K562 (cell line): Measurements from ENCODE around the gene FOXN3. TPM values are rescaled to one million over a fixed set of nuclear protein-coding genes. Genes with fewer than 3 reads are reported as not detected.

Experiments used
- ATAC-seq: fragments of 200-7000 bp; cut with Tn5 transposase; 3 replicates; pipeline ENCODE4 v1.9.1; 2020; ENCODE audit warnings: moderate library complexity
- BruUV-seq: library from RNA; stranded (reverse); fragments of 400-500 nt; replicated peaks from 2 replicates; lab custom pipeline; 2021; lab: Mats Ljungman, UMichigan
- CTCF ChIA-PET: fragments of 300-600 bp; formaldehyde crosslinking; extraction: SDS; loops from one replicate; lab custom pipeline; 2021; ENCODE audit warnings: low intra/inter-chr PET ratio; lab: Yijun Ruan, JAX
- POLR2A ChIA-PET: fragments of 300-600, 350-650 bp; sonication (Branson Sonifier 250); formaldehyde crosslinking; extraction: SDS; loops from one replicate; lab custom pipeline; 2021; ENCODE audit warnings: antibody characterized with exemption, inconsistent platforms; lab: Yijun Ruan, JAX
- DNase-seq, 4 experiments: peaks; one replicate each; pipeline versions ENCODE4 v3.0.0 to v3.0.0-alpha.2; 2011 to 2018; ENCODE audit warnings: low spot score in 3 of 4, mixed read lengths in 3 of 4; ENCODE audit errors: extremely low read depth in 1 of 4
- FAIRE-seq: peaks from 2 replicates; lab custom pipeline; 2011; peaks lifted over from hg19 to GRCh38; lab: Jason Lieb, UNC
- H2AFZ ChIP-seq: 2 replicates; pipeline ENCODE4 v1.6.0; 2011; ENCODE audit warnings: low read depth, low read length, control low read depth, inconsistent platforms
- H3K27ac ChIP-seq: fragments of 200-600 bp; 3 replicates; pipeline ENCODE4 v1.8.0; 2011; ENCODE audit warnings: low read depth, mild to moderate bottlenecking, control low read depth, inconsistent platforms, low read length, moderate library complexity, mixed read lengths; ENCODE audit errors: extremely low read depth
- H3K27me3 ChIP-seq, 2 experiments: fragments of 300-600 bp in 1 of 2; 2 replicates in 1 of 2; 3 replicates in 1 of 2; pipeline versions ENCODE4 v1.6.0 to v1.8.0; 2011; ENCODE audit warnings: inconsistent platforms in 2 of 2, low read length in 2 of 2, mild to moderate bottlenecking in 1 of 2, mixed read lengths in 1 of 2, moderate library complexity in 1 of 2; ENCODE audit not compliant: control insufficient read depth in 2 of 2, insufficient read depth in 2 of 2
- H3K36me3 ChIP-seq: fragments of 300-600 bp; 3 replicates; pipeline ENCODE4 v1.8.0; 2011; ENCODE audit warnings: mild to moderate bottlenecking, low read length, inconsistent platforms; ENCODE audit not compliant: control insufficient read depth, insufficient read depth
- H3K4me1 ChIP-seq, 2 experiments: fragments of 200-600 bp in 1 of 2; replicated peaks in 1 of 2; 2 replicates in 1 of 2; 3 replicates in 1 of 2; pipeline versions ENCODE4 v1.5.1 to v1.8.0; 2011; ENCODE audit warnings: inconsistent platforms in 2 of 2, low read length in 2 of 2, mild to moderate bottlenecking in 1 of 2, mixed read lengths in 1 of 2, moderate library complexity in 1 of 2; ENCODE audit not compliant: control insufficient read depth in 2 of 2, insufficient read depth in 2 of 2
- H3K4me2 ChIP-seq: 2 replicates; pipeline ENCODE4 v1.6.1; 2011; ENCODE audit warnings: low read length, control low read depth, inconsistent platforms, mixed read lengths; ENCODE audit not compliant: insufficient read depth
- H3K4me3 ChIP-seq: fragments of 200-600 bp; sonication (generic), shearing (Covaris generic); 2 replicates; pipeline ENCODE4 v1.5.1; 2016; ENCODE audit warnings: control low read depth, inconsistent platforms
- H3K79me2 ChIP-seq: fragments of 200-600 bp; 3 replicates; pipeline ENCODE4 v1.8.0; 2011; ENCODE audit warnings: low read length, inconsistent platforms; ENCODE audit not compliant: control insufficient read depth, insufficient read depth
- H3K9ac ChIP-seq, 2 experiments: 2 replicates each; pipeline versions ENCODE4 v1.6.0 to v1.6.1; 2011; ENCODE audit warnings: low read depth in 2 of 2, low read length in 2 of 2, control low read depth in 1 of 2, inconsistent platforms in 1 of 2, mild to moderate bottlenecking in 1 of 2, mixed read lengths in 1 of 2; ENCODE audit not compliant: insufficient read depth in 1 of 2
- H3K9me1 ChIP-seq: one replicate; pipeline ENCODE4 v1.6.0; 2011; ENCODE audit warnings: inconsistent platforms, mild to moderate bottlenecking, low read length, moderate library complexity; ENCODE audit not compliant: control insufficient read depth, insufficient read depth
- H3K9me3 ChIP-seq: replicated peaks from 2 replicates; pipeline ENCODE4 v1.5.1; 2011; ENCODE audit warnings: low read depth, low read length, inconsistent platforms; ENCODE audit not compliant: control insufficient read depth, insufficient read depth
- H4K20me1 ChIP-seq: replicated peaks from 2 replicates; pipeline ENCODE4 v1.6.1; 2011; ENCODE audit warnings: low read length, inconsistent platforms, mixed read lengths; ENCODE audit not compliant: control insufficient read depth, insufficient read depth
- CBX1 ChIP-seq: sonication (generic); IDR thresholded peaks from 2 replicates; pipeline ENCODE4 v1.6.1; 2016; ENCODE audit warnings: antibody characterized with exemption, low read depth, mild to moderate bottlenecking
- CEBPB ChIP-seq: fragments of 450-650 bp; IDR thresholded peaks from 2 replicates; pipeline ENCODE4 v1.6.1; 2016; ENCODE audit warnings: missing genetic modification characterization, missing compliant biosample characterization
- CEBPG ChIP-seq, 3 experiments: fragments of 200-800 bp in 1 of 3; sonication (Bioruptor generic) in 1 of 3; sonication (generic) in 1 of 3; formaldehyde crosslinking in 1 of 3; IDR thresholded peaks in 2 of 3; conservative IDR thresholded peaks in 1 of 3; 2 replicates each; pipeline versions ENCODE4 v1.6.1 to v1.8.0; 2016 to 2022; ENCODE audit warnings: missing compliant biosample characterization in 2 of 3, missing genetic modification characterization in 2 of 3, mild to moderate bottlenecking in 1 of 3, missing genetic modification reagents in 1 of 3
- EP300 ChIP-seq: IDR thresholded peaks from 2 replicates; pipeline ENCODE4 v1.6.1; 2012; ENCODE audit warnings: low read length, improper control_type of control experiment
- LCOR ChIP-seq: sonication (generic); formaldehyde crosslinking; IDR thresholded peaks from 2 replicates; pipeline ENCODE4 v1.8.0; 2022; ENCODE audit warnings: mild to moderate bottlenecking, missing genetic modification reagents
- NCOA1 ChIP-seq: fragments of 450-650 bp; IDR thresholded peaks from 2 replicates; pipeline ENCODE4 v1.6.1; 2016; ENCODE audit warnings: low read depth
- PCBP2 ChIP-seq: fragments of 200-400 bp; formaldehyde crosslinking; IDR thresholded peaks from 2 replicates; pipeline ENCODE4 v1.6.1; 2018; ENCODE audit warnings: low read length, low read depth, mild to moderate bottlenecking, moderate library complexity; ENCODE audit not compliant: poor library complexity, severe bottlenecking
- SIN3B ChIP-seq: fragments of 450-650 bp; IDR thresholded peaks from 2 replicates; pipeline ENCODE4 v1.6.1; 2017; ENCODE audit warnings: low read depth, mild to moderate bottlenecking, moderate library complexity
- ZNF146 ChIP-seq: IDR thresholded peaks from one replicate; pipeline ENCODE4 v1.6.1; 2018; ENCODE audit warnings: missing compliant biosample characterization; ENCODE audit not compliant: unreplicated experiment
- WGBS: fragments of 100-300 bp; shearing (Covaris generic); methylation state at CpG from one replicate; pipeline ENCODE4 v1.1.6; 2016; ENCODE audit warnings: low coverage, mixed read lengths; ENCODE audit not compliant: insufficient coverage; ENCODE audit errors: missing lambda C conversion rate; 5-methylcytosine and 5-hydroxymethylcytosine counted together
- in situ Hi-C: fragments of 300-500 bp; cut with MboI; formaldehyde crosslinking; loops from 4 replicates; pipeline ENCODE4 v1.15.0; 2018; ENCODE audit warnings: inconsistent platforms, mixed read lengths
- intact Hi-C: fragments of 100-400 bp; cut with micrococcal nuclease; formaldehyde crosslinking; loops from 2 replicates; pipeline ENCODE4 v1.14.2; 2022
- polyA plus RNA-seq, 8 experiments: library from polyadenylated mRNA; depleted of rRNA in 4 of 8; stranded (reverse) in 5 of 8; unstranded in 3 of 8; fragments of >200 nt; fragmentation: Nextera tagmentation in 2 of 8; fragmentation: Illumina TruSeq in 1 of 8; extraction: Ambion mirVana in 2 of 8; extraction: Trizol in 1 of 8; gene quantifications; 2 replicates each; pipeline versions ENCODE4 v1.2.1 to v1.2.3, GENCODE V29; 2011 to 2014; ENCODE audit warnings: inconsistent platforms in 1 of 8, missing spikeins in 1 of 8
- total RNA-seq, 7 experiments: library from RNA; depleted of rRNA in 6 of 7; stranded (reverse); fragments of >200 nt in 6 of 7; fragmentation: Illumina TruSeq in 2 of 7; extraction: Trizol in 2 of 7; gene quantifications; 2 replicates each; pipeline versions ENCODE4 v1.2.1 to v1.2.3, GENCODE V29; 2011 to 2021; ENCODE audit warnings: low replicate concordance in 1 of 7
- TF ChIP-seq, protein P1 (sequence below), 2 experiments: fragments of 450-650 bp in 1 of 2; sonication (generic) in 1 of 2; formaldehyde crosslinking in 1 of 2; IDR thresholded peaks in 1 of 2; conservative IDR thresholded peaks in 1 of 2; 2 replicates each; pipeline versions ENCODE4 v1.6.1 to v1.8.1; 2016 to 2023; ENCODE audit warnings: mild to moderate bottlenecking in 2 of 2, moderate library complexity in 2 of 2, inconsistent platforms in 1 of 2, missing genetic modification reagents in 1 of 2
- TF ChIP-seq, protein P2 (sequence below): sonication (generic); formaldehyde crosslinking; IDR thresholded peaks from 2 replicates; pipeline ENCODE4 v1.8.1; 2023; ENCODE audit warnings: mild to moderate bottlenecking, missing genetic modification reagents
- TF ChIP-seq, protein P3 (sequence below): fragments of 450-650 bp; IDR thresholded peaks from 2 replicates; pipeline ENCODE4 v1.6.1; 2018; ENCODE audit not compliant: partially characterized antibody
- TF ChIP-seq, protein P4 (sequence below): sonication (generic); formaldehyde crosslinking; IDR thresholded peaks from 2 replicates; pipeline ENCODE4 v1.8.0; 2022; ENCODE audit warnings: missing genetic modification reagents, mild to moderate bottlenecking, borderline replicate concordance

Gene FOXN3
- total and polyA plus RNA-seq, 9 of the 15 experiments (the other 6 are each of a cell fraction or from before 2014, with no cell fraction given), result 0.07 to 1.3 (median 0.40) TPM

DNA sequence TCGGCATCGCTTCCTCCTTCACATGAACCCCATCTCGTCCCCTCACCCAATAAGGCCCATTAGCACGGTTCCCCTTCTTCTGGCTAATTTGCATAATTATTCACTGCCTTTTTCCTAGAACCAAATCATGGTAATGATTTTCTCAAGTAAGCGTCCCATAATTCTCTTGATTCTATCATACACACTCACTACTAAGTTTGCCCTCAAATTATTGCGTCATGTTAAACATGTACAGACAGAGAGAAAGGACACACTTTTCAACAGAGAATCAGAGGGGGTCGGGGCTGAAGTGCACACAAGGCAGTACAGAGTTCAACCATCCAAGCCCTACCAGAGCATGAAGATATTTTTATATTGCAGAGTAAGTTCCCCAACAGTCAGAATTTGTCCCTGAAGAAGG lies 256.6 kb downstream of the FOXN3 start:
- in situ Hi-C loops (no loop called here), intact Hi-C loops (no loop called here)
- Histone ChIP-seq H3K9me1 (no peaks in the 10 kb centered on the region), H2AFZ (peak overlapping the region; percentile 44; the same call in 1 of the 2 replicates), H3K27me3 (no peaks in the 10 kb centered on the region), H3K9me3 (no peaks in the 10 kb centered on the region), H3K4me1 (peaks cover 25 to 31% of the 10 kb centered on the region in 2 experiments), H3K4me2 (no peak overlapping the region), H3K9ac (no peak overlapping the region), H4K20me1 (no peaks in the 10 kb centered on the region), H3K79me2 (no peaks in the 10 kb centered on the region), H3K36me3 (no peaks in the 10 kb centered on the region), H3K4me3 (no peak overlapping the region), H3K27ac (no peak overlapping the region)
- DNase-seq (no peak), ATAC-seq (no peak), FAIRE-seq (no peak)
- 57% methylated on average over 7 of the region's 7 CpGs for WGBS
- POLR2A ChIA-PET, result no interaction called here
- BruUV-seq, result no TSS peak
- CTCF ChIA-PET, result no interaction called here
- TF ChIP-seq CEBPG (CRISPR knock-in tag; IDR thresholded peaks at IDR 0.05) (no peak; the same call in 1 of the 2 replicates), CEBPG (tag; conservative IDR thresholded peaks at IDR 0.05 in 1 of 2, IDR thresholded peaks at IDR 0.05 in 1 of 2) (peak; percentile 60 to 67), SIN3B (no peak), NCOA1 (no peak), EP300 (no peak), CBX1 (no peak), LCOR (no peak), PCBP2 (no peak), ZNF146 (CRISPR knock-in tag) (no peak), CEBPB (tag) (peak; percentile 87)
- TF ChIP-seq, protein P1, sequence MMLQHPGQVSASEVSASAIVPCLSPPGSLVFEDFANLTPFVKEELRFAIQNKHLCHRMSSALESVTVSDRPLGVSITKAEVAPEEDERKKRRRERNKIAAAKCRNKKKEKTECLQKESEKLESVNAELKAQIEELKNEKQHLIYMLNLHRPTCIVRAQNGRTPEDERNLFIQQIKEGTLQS (IDR thresholded peaks at IDR 0.05), result peak; percentile 54; the same call in 1 of the 2 replicates
- TF ChIP-seq, protein P1 (CRISPR knock-in tag; conservative IDR thresholded peaks at IDR 0.05), result no peak
- TF ChIP-seq, protein P2, sequence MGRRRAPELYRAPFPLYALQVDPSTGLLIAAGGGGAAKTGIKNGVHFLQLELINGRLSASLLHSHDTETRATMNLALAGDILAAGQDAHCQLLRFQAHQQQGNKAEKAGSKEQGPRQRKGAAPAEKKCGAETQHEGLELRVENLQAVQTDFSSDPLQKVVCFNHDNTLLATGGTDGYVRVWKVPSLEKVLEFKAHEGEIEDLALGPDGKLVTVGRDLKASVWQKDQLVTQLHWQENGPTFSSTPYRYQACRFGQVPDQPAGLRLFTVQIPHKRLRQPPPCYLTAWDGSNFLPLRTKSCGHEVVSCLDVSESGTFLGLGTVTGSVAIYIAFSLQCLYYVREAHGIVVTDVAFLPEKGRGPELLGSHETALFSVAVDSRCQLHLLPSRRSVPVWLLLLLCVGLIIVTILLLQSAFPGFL (CRISPR knock-in tag), result no peak
- TF ChIP-seq, protein P3, sequence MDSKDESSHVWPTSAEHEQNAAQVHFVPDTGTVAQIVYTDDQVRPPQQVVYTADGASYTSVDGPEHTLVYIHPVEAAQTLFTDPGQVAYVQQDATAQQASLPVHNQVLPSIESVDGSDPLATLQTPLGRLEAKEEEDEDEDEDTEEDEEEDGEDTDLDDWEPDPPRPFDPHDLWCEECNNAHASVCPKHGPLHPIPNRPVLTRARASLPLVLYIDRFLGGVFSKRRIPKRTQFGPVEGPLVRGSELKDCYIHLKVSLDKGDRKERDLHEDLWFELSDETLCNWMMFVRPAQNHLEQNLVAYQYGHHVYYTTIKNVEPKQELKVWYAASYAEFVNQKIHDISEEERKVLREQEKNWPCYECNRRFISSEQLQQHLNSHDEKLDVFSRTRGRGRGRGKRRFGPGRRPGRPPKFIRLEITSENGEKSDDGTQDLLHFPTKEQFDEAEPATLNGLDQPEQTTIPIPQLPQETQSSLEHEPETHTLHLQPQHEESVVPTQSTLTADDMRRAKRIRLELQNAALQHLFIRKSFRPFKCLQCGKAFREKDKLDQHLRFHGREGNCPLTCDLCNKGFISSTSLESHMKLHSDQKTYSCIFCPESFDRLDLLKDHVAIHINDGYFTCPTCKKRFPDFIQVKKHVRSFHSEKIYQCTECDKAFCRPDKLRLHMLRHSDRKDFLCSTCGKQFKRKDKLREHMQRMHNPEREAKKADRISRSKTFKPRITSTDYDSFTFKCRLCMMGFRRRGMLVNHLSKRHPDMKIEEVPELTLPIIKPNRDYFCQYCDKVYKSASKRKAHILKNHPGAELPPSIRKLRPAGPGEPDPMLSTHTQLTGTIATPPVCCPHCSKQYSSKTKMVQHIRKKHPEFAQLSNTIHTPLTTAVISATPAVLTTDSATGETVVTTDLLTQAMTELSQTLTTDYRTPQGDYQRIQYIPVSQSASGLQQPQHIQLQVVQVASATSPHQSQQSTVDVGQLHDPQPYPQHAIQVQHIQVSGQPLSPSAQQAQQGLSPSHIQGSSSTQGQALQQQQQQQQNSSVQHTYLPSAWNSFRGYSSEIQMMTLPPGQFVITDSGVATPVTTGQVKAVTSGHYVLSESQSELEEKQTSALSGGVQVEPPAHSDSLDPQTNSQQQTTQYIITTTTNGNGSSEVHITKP, result no peak
- TF ChIP-seq, protein P4, sequence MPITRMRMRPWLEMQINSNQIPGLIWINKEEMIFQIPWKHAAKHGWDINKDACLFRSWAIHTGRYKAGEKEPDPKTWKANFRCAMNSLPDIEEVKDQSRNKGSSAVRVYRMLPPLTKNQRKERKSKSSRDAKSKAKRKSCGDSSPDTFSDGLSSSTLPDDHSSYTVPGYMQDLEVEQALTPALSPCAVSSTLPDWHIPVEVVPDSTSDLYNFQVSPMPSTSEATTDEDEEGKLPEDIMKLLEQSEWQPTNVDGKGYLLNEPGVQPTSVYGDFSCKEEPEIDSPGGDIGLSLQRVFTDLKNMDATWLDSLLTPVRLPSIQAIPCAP (CRISPR knock-in tag), result no peak
